ENCODE results near the gene PIGU. TPM values are rescaled to one million over a fixed set of nuclear protein-coding genes. Genes with fewer than 3 reads are reported as not detected.
A peak's percentile ranks its signal among the peaks of the same experiment; 100 is the strongest.

The PIGU gene
- total RNA-seq, 1 donor: 9.0 TPM

DNA sequence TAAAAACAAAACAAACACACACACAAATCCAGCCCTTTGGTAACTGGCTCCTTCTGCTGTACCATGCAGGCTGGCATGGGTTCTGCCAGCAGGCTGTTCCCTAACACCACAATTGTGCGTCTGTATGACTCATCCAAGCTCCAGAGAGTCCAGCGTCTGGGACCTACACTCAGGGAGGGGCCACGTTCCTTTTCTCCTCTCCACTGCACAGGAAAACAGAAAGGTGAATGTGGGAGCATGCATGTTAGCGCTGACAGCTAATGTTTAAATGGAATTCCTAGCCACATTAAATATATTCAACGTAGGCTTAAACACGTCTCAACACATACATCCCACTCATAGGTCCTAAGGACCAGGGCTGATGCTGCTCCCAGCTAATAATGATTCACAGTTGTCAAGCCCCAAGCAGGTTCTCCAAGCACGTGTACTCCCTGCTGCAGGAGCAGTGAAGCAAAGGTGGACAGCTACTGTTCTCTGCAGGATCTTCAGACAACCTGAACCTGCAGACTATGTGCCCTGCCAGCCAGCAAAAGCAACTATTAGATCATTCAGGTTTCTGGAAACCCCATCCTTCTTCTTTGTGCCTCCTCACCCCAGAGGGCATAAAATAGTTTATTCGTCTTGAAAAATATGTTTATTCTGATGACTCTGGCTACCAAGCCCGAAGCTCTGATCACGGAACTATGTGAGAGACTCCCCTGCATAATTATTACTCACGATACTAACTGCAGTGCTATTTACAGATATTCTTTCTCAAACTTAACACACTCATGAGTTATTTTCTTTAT, 97.5 kb downstream of the PIGU start:
- peaks cover 40% of the 10 kb centered on the region for H3K4me1 ChIP-seq (ENCODE audit: insufficient read depth, low read length)
- no peaks in the 10 kb centered on the region for H3K79me2 ChIP-seq (ENCODE audit: insufficient read depth, low read length)
- peak overlapping the region; percentile 2 for H3K4me3 ChIP-seq (ENCODE audit: insufficient read depth, low read length)
- H3K27ac ChIP-seq (ENCODE audit: low read depth, low read length): peak overlapping the region; percentile 74
- no peak overlapping the region for H2AFZ ChIP-seq (ENCODE audit: low read length)
- H3K27me3 ChIP-seq (ENCODE audit: insufficient read depth, low read length): no peaks in the 10 kb centered on the region
- no peaks in the 10 kb centered on the region for H3K9me3 ChIP-seq (ENCODE audit: low read depth, low read length)
- H3K4me2 ChIP-seq (ENCODE audit: insufficient read depth, low read length): peak overlapping the region; percentile 64
- TF ChIP-seq, protein P1, sequence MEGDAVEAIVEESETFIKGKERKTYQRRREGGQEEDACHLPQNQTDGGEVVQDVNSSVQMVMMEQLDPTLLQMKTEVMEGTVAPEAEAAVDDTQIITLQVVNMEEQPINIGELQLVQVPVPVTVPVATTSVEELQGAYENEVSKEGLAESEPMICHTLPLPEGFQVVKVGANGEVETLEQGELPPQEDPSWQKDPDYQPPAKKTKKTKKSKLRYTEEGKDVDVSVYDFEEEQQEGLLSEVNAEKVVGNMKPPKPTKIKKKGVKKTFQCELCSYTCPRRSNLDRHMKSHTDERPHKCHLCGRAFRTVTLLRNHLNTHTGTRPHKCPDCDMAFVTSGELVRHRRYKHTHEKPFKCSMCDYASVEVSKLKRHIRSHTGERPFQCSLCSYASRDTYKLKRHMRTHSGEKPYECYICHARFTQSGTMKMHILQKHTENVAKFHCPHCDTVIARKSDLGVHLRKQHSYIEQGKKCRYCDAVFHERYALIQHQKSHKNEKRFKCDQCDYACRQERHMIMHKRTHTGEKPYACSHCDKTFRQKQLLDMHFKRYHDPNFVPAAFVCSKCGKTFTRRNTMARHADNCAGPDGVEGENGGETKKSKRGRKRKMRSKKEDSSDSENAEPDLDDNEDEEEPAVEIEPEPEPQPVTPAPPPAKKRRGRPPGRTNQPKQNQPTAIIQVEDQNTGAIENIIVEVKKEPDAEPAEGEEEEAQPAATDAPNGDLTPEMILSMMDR (IDR thresholded peaks at IDR 0.05; ENCODE audit: extremely low read depth, low read depth, low read length): peak; percentile 92
- peaks cover 9% of the 10 kb centered on the region for H3K36me3 ChIP-seq (ENCODE audit: insufficient read depth, low read length)
- no peak for DNase-seq (ENCODE audit: insufficient read length, low spot score, missing footprints)
- no peaks in the 10 kb centered on the region for H4K20me1 ChIP-seq (ENCODE audit: insufficient read depth, low read length)

DNA sequence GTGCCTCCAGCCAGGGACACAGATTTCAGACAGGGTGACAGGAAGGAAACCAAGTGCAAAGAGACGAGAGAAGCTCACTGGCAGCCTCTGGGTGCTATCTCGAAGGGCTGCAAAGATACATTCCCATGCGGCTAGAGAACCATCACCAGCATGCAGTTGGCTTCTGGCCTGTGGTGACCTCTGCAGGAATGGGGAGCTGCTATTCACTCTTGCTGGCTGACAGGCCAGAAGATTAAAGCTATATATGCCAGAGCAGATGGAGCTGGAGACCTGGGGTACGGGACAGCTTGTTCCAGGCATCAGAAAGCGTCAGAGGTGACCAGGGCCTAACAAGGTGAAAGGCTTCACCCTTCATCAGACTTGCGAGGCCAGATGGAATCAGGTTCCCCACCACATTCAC, 98.4 kb downstream of the PIGU start:
- H3K27ac ChIP-seq (ENCODE audit: low read depth, low read length): peak overlapping the region; percentile 74
- H2AFZ ChIP-seq (ENCODE audit: low read length): no peak overlapping the region
- H3K4me1 ChIP-seq (ENCODE audit: insufficient read depth, low read length): peaks cover 40% of the 10 kb centered on the region
- no peak overlapping the region for H3K4me2 ChIP-seq (ENCODE audit: insufficient read depth, low read length)
- no peaks in the 10 kb centered on the region for H3K27me3 ChIP-seq (ENCODE audit: insufficient read depth, low read length)
- peaks cover 9% of the 10 kb centered on the region for H3K36me3 ChIP-seq (ENCODE audit: insufficient read depth, low read length)
- H3K9me3 ChIP-seq (ENCODE audit: low read depth, low read length): no peaks in the 10 kb centered on the region
- H4K20me1 ChIP-seq (ENCODE audit: insufficient read depth, low read length): no peaks in the 10 kb centered on the region
- H3K4me3 ChIP-seq (ENCODE audit: insufficient read depth, low read length): no peak overlapping the region
- TF ChIP-seq, protein P1 (IDR thresholded peaks at IDR 0.05; ENCODE audit: extremely low read depth, low read depth, low read length): no peak
- no peak for DNase-seq (ENCODE audit: insufficient read length, low spot score, missing footprints)
- no peaks in the 10 kb centered on the region for H3K79me2 ChIP-seq (ENCODE audit: insufficient read depth, low read length)

DNA sequence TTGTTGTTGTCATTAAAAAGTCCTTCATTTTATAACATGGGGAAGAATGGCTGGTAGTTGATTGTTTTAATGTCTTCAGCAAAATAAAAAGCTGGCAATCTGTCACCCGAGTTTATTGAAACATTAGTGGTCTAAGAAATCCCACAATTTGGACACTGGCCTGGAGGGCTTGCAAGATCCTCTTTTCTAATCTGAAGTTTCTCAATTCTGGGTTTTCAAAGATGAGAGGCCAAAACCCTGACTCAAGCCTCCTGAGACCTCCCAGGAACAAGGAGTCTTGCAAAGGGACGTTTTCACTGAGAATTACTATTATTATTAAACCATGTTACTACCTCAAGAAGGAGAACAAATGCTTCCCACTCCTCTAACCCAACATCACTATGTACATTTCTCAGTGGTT, 98.9 kb downstream of the PIGU start:
- no peak for DNase-seq (ENCODE audit: insufficient read length, low spot score, missing footprints)
- Histone ChIP-seq H3K27ac (ENCODE audit: low read depth, low read length) (peak overlapping the region; percentile 74), H2AFZ (ENCODE audit: low read length) (no peak overlapping the region), H4K20me1 (ENCODE audit: insufficient read depth, low read length) (no peaks in the 10 kb centered on the region), H3K9me3 (ENCODE audit: low read depth, low read length) (no peaks in the 10 kb centered on the region), H3K79me2 (ENCODE audit: insufficient read depth, low read length) (no peaks in the 10 kb centered on the region), H3K4me1 (ENCODE audit: insufficient read depth, low read length) (peaks cover 40% of the 10 kb centered on the region), H3K36me3 (ENCODE audit: insufficient read depth, low read length) (peaks cover 9% of the 10 kb centered on the region), H3K27me3 (ENCODE audit: insufficient read depth, low read length) (no peaks in the 10 kb centered on the region), H3K4me3 (ENCODE audit: insufficient read depth, low read length) (no peak overlapping the region), H3K4me2 (ENCODE audit: insufficient read depth, low read length) (no peak overlapping the region)
- TF ChIP-seq, protein P1 (IDR thresholded peaks at IDR 0.05; ENCODE audit: extremely low read depth, low read depth, low read length): no peak

DNA sequence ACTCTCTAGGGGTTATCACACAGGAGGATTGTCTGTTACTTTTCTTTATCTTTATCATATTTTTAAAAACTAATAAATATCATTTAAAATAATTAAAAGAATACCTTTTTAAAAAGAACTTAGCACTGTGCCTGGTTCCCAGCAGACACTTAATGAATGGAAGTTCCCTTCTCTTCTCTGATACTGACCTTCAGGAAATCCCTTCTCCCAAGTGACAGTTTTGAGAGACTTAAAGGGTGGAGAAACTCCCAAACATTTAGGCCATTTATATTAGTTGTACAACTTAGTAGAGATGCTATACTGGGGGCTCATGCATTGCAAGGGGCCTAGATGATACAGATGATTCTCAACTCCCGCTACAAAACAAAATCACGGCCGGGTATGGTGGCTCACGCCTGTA, 99.8 kb downstream of the PIGU start:
- no peaks in the 10 kb centered on the region for H3K79me2 ChIP-seq (ENCODE audit: insufficient read depth, low read length)
- H3K36me3 ChIP-seq (ENCODE audit: insufficient read depth, low read length): peaks cover 9% of the 10 kb centered on the region
- DNase-seq (ENCODE audit: insufficient read length, low spot score, missing footprints): no peak
- H3K4me2 ChIP-seq (ENCODE audit: insufficient read depth, low read length): no peak overlapping the region
- no peaks in the 10 kb centered on the region for H3K9me3 ChIP-seq (ENCODE audit: low read depth, low read length)
- peaks cover 38% of the 10 kb centered on the region for H3K4me1 ChIP-seq (ENCODE audit: insufficient read depth, low read length)
- H4K20me1 ChIP-seq (ENCODE audit: insufficient read depth, low read length): no peaks in the 10 kb centered on the region
- H2AFZ ChIP-seq (ENCODE audit: low read length): no peak overlapping the region
- no peak overlapping the region for H3K4me3 ChIP-seq (ENCODE audit: insufficient read depth, low read length)
- H3K27ac ChIP-seq (ENCODE audit: low read depth, low read length): no peak overlapping the region
- H3K27me3 ChIP-seq (ENCODE audit: insufficient read depth, low read length): no peaks in the 10 kb centered on the region
- TF ChIP-seq, protein P1 (IDR thresholded peaks at IDR 0.05; ENCODE audit: extremely low read depth, low read depth, low read length): no peak

Measured in osteoblast (primary cell).